HUES48 (cell line): ENCODE results near the gene CCDC159.
"Not testable (repeated sequence)": the region's sequence is repeated elsewhere in the genome, so short reads cannot be mapped to it uniquely, and the experiment has no call there.

ENCODE experiments used
- H3K27ac ChIP-seq: one replicate; pipeline ENCODE4 v1.7.0; 2013; ENCODE audit warnings: low read depth, low read length, inconsistent platforms
- H3K27me3 ChIP-seq: 2 replicates; pipeline ENCODE4 v1.6.1; 2013; ENCODE audit warnings: mild to moderate bottlenecking, low read length; ENCODE audit not compliant: control insufficient read depth, insufficient read depth
- H3K36me3 ChIP-seq: 2 replicates; pipeline ENCODE4 v1.6.1; 2013; ENCODE audit warnings: low read length; ENCODE audit not compliant: control insufficient read depth, insufficient read depth
- H3K4me1 ChIP-seq: 2 replicates; pipeline ENCODE4 v1.6.1; 2013; ENCODE audit warnings: mild to moderate bottlenecking, low read length; ENCODE audit not compliant: control insufficient read depth, insufficient read depth
- H3K4me3 ChIP-seq: 2 replicates; pipeline ENCODE4 v1.5.1; 2013; ENCODE audit warnings: mild to moderate bottlenecking, low read depth, low read length
- H3K9ac ChIP-seq: 2 replicates; pipeline ENCODE4 v1.6.1; 2013; ENCODE audit warnings: mild to moderate bottlenecking, low read depth, low read length, moderate library complexity
- H3K9me3 ChIP-seq: 2 replicates; pipeline ENCODE4 v1.6.1; 2013; ENCODE audit warnings: low read length; ENCODE audit not compliant: control insufficient read depth, insufficient read depth

CCDC159 gene

GRCh38 chr19:11373166-11373884, 27.0 kb downstream of the CCDC159 start:
- Histone ChIP-seq H3K9me3 (no peaks in the 10 kb centered on the region), H3K4me1 (peaks cover 8% of the 10 kb centered on the region), H3K4me3 (no peak overlapping the region), H3K36me3 (peaks cover 20% of the 10 kb centered on the region), H3K27ac (no peak overlapping the region), H3K27me3 (no peaks in the 10 kb centered on the region), H3K9ac (no peak overlapping the region)

- Histone ChIP-seq H3K27ac (peak overlapping the region; percentile 97), H3K27me3 (no peaks in the 10 kb centered on the region), H3K4me1 (peaks cover 8% of the 10 kb centered on the region), H3K9me3 (no peaks in the 10 kb centered on the region), H3K4me3 (peak overlapping the region; percentile 84), H3K9ac (no peak overlapping the region), H3K36me3 (peaks cover 17% of the 10 kb centered on the region)
Observed at GRCh38 chr19:11373885-11374432, 27.6 kb downstream of the CCDC159 start.

- peak within 1 kb of the TSS; percentile 94 for H3K9ac ChIP-seq
- H3K27me3 ChIP-seq: no peaks in the 10 kb centered on the region
- peak within 1 kb of the TSS; percentile 84 for H3K4me3 ChIP-seq
- H3K27ac ChIP-seq: peak within 1 kb of the TSS; percentile 97
- H3K36me3 ChIP-seq: peaks cover 13% of the 10 kb centered on the region
- peaks cover 8% of the 10 kb centered on the region for H3K4me1 ChIP-seq
- H3K9me3 ChIP-seq: no peaks in the 10 kb centered on the region
Observed at GRCh38 chr19:11374433-11375142, 28.3 kb downstream of the CCDC159 start, which contains the start of gene SWSAP1. Gene SWSAP1 (plus strand): TSS chr19:11374666. CDS start chr19:11374681, 15 bp downstream.

GRCh38 chr19:11375143-11375948, 29.0 kb downstream of the CCDC159 start:
- Histone ChIP-seq H3K9ac (no peak overlapping the region), H3K4me3 (peak overlapping the region; percentile 84), H3K27me3 (no peaks in the 10 kb centered on the region), H3K4me1 (peaks cover 8% of the 10 kb centered on the region), H3K36me3 (peaks cover 13% of the 10 kb centered on the region), H3K27ac (peak overlapping the region; percentile 79), H3K9me3 (no peaks in the 10 kb centered on the region)

- H3K9me3 ChIP-seq: no peaks in the 10 kb centered on the region
- no peak overlapping the region for H3K4me3 ChIP-seq
- H3K4me1 ChIP-seq: peaks cover 8% of the 10 kb centered on the region
- peaks cover 13% of the 10 kb centered on the region for H3K36me3 ChIP-seq
- no peak overlapping the region for H3K27ac ChIP-seq
- H3K9ac ChIP-seq: no peak overlapping the region
- H3K27me3 ChIP-seq: no peaks in the 10 kb centered on the region
Observed at GRCh38 chr19:11377237-11377636, 30.9 kb downstream of the CCDC159 start.

- Histone ChIP-seq H3K27ac (no peak overlapping the region), H3K9me3 (no peaks in the 10 kb centered on the region), H3K4me3 (no peak overlapping the region), H3K27me3 (no peaks in the 10 kb centered on the region), H3K9ac (no peak overlapping the region), H3K4me1 (peaks cover 8% of the 10 kb centered on the region), H3K36me3 (peaks cover 13% of the 10 kb centered on the region)
Observed at GRCh38 chr19:11377756-11378155, 31.4 kb downstream of the CCDC159 start.

- no peak overlapping the region for H3K4me3 ChIP-seq
- no peak overlapping the region for H3K9ac ChIP-seq
- H3K36me3 ChIP-seq: peaks cover 13% of the 10 kb centered on the region
- no peaks in the 10 kb centered on the region for H3K9me3 ChIP-seq
- no peak overlapping the region for H3K27ac ChIP-seq
- no peaks in the 10 kb centered on the region for H3K27me3 ChIP-seq
- H3K4me1 ChIP-seq: peaks cover 8% of the 10 kb centered on the region
Observed at GRCh38 chr19:11378319-11379189, 32.2 kb downstream of the CCDC159 start.

- not testable (repeated sequence) for H3K9me3 ChIP-seq, H3K9ac ChIP-seq, H3K4me1 ChIP-seq, H3K27ac ChIP-seq, H3K4me3 ChIP-seq, H3K27me3 ChIP-seq
- peaks cover 13% of the 10 kb centered on the region for H3K36me3 ChIP-seq
Observed at GRCh38 chr19:11379269-11379845, 33.0 kb downstream of the CCDC159 start.

GRCh38 chr19:11379857-11380350, 33.6 kb downstream of the CCDC159 start:
- H3K27me3 ChIP-seq: no peaks in the 10 kb centered on the region
- peaks cover 13% of the 10 kb centered on the region for H3K36me3 ChIP-seq
- no peak overlapping the region for H3K27ac ChIP-seq
- H3K9ac ChIP-seq: no peak overlapping the region
- H3K4me1 ChIP-seq: peaks cover 3% of the 10 kb centered on the region
- peak overlapping the region; percentile 80; the same call in 1 of the 2 replicates for H3K4me3 ChIP-seq
- no peaks in the 10 kb centered on the region for H3K9me3 ChIP-seq
